ENCODE results near the gene OR10J1. TPM values are rescaled to one million over a fixed set of nuclear protein-coding genes. Genes with fewer than 3 reads are reported as not detected.
A peak's percentile ranks its signal among the peaks of the same experiment; 100 is the strongest.
"Not testable (repeated sequence)": the region's sequence is repeated elsewhere in the genome, so short reads cannot be mapped to it uniquely, and the experiment has no call there.

The OR10J1 gene, protein sequence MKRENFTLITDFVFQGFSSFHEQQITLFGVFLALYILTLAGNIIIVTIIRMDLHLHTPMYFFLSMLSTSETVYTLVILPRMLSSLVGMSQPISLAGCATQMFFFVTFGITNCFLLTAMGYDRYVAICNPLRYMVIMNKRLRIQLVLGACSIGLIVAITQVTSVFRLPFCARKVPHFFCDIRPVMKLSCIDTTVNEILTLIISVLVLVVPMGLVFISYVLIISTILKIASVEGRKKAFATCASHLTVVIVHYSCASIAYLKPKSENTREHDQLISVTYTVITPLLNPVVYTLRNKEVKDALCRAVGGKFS
- total RNA-seq = not detected in 2 replicates

- DNase-seq (ENCODE audit: low read depth in 2 of 2) = no peak
Observed at GRCh38 chr1:159439422-159439821, at the start of gene OR10J1. OR10J1 (plus strand) TSS chr1:159439722; CDS start chr1:159439792, 70 bp downstream.

GRCh38 chr1:159406821-159407220 is 32.7 kb upstream of the OR10J1 start:
- DNase-seq (ENCODE audit: low read depth in 2 of 2) = peak; percentile 13 to 60

GRCh38 chr1:159408862-159409400 is 30.6 kb upstream of the OR10J1 start:
- peak; percentile 68 to 92 for DNase-seq (ENCODE audit: low read depth in 2 of 2)

GRCh38 chr1:159421821-159422220 is 17.7 kb upstream of the OR10J1 start:
- no peak for DNase-seq (ENCODE audit: low read depth in 2 of 2)

DNA sequence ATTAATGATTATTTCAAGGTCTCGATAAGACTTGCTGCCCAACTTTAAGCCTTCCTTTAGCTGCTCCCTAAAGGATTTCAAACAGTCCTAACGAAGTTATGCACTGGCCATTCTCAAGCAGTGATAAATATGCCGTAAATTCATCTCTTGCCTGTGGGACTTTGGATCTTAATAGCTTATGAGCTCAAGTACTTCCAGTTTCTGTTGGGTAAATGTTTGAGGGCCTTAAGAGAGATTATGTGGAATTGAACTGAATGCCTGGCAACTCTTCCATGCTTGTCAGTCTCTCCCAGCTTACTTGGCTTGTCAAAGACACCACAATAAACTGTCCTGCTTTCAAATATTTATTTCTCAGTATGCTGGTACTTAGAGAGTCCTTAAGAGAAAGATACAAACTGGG is 11.0 kb upstream of the OR10J1 start:
- DNase-seq (ENCODE audit: low read depth in 2 of 2) = no peak

- DNase-seq (ENCODE audit: low read depth in 2 of 2) = peak in 1 of 2 donors; percentile 5
Observed at GRCh38 chr1:159429074-159429861, 10.3 kb upstream of the OR10J1 start.

DNA sequence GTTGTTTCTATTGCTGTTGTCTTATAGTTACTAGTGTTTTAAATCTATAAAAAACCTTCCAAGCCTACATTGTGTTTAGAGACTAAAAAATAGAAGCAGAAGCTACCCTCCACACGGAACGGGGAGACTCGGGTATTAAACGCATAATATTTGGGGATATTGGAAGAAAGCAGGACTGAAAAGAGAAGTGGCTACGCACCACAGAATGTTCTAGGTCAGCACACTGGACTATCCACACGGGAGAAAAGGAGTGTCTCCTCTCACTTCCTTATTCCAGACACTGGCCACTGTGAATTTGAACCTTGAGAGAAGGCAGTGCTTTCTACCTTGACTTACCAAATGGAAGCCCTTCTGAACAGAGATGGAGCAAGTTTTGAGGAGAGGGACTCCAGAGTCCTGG is 8.5 kb upstream of the OR10J1 start:
- DNase-seq (ENCODE audit: low read depth in 2 of 2) = no peak

DNA sequence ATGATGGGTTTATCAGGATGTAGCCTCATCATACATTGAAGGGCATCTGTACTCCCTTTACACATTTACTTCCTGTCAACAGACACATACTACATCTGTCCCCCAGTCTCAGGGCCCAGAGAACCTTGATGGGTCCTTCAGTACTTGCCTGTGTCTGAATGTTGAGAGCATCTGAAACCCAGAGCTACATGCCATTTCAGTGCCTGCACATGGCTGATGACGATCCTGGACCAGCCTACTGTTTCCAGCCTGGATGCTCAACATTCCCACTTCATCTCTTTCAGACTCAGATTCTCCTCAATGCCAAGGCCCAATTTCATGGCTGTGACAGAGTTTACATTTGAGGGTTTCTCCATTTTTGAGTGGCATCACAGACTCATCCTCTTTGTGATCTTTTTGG is 7.6 kb upstream of the OR10J1 start, which contains the start of gene OR10J4:
Gene OR10J4, plus strand, starts transcription at position 301 of the 400 bp plus-strand sequence.
- DNase-seq (ENCODE audit: low read depth in 2 of 2) = no peak

DNA sequence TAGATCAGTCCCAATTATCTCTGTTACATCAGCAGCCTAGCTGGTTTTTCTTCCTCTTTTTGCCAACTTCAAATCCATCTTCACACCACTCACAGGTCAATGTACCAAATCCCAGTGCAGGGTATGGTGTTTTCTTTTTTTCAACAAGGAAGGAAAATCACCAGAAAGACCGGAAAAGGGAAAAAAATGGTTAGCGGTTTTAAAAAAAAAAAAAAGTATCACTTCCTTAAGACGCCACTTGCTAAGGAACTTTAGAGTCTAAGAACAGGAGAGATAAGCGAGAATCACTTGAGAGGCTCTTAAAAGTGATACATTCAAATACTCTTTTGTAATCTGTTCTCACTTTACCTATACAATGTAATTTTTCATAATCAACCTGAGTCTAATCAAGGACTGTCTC is 3.1 kb upstream of the OR10J1 start:
- DNase-seq (ENCODE audit: low read depth in 2 of 2) = no peak

- DNase-seq (ENCODE audit: low read depth in 2 of 2) = no peak
Observed at GRCh38 chr1:159441360-159441759, 1.8 kb downstream of the OR10J1 start.

DNA sequence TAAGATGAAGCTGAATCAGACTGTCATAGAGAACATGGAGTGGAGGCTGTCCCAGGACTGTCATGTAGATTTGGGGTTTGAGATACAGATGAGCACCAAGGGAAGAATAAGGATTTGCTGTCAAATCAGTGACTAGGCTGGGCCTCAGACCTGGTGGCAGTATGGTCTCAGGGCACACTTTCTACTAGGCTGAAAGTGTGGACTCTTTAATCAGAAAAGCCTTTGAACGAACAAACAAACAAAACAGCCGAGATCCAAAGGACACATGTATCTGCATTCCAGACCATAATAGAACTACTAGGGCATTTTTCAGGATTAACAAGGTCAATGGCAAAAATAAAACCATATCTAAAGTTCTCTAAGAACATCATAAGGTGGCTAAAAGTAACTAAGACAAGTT is 2.9 kb downstream of the OR10J1 start:
- no peak for DNase-seq (ENCODE audit: low read depth in 2 of 2)

DNA sequence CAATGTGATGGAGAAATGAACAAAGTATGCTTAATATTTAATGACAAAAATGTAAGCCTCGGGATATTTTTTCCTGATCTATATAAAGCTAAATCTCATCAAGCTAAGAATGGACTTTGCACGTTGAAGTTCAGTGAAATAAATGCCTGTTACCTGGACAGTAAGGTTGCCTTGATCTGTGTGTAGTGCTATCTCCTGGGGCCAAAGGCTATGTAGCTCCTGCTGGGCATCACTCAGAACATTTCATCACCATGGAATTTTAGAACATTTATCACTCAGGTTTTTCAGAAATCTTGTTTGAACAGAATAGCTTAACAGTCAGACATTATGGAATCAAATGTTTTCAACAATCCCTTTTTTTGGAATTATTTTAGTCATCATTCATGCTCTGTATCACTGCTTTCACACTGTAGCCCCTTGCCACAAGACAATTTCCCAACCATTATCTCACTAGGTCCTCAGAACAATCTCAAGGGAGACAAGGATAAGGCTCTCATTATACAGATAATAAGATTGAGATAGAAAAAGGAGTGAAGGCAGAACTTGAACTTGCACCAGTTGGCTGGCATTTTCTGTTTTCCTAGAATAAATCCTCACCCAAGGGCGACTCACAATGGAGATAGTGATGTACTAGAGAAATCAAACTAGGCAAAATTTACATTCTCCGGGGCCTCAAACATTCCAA is 3.7 kb downstream of the OR10J1 start:
- DNase-seq (ENCODE audit: low read depth in 2 of 2) = no peak

DNA sequence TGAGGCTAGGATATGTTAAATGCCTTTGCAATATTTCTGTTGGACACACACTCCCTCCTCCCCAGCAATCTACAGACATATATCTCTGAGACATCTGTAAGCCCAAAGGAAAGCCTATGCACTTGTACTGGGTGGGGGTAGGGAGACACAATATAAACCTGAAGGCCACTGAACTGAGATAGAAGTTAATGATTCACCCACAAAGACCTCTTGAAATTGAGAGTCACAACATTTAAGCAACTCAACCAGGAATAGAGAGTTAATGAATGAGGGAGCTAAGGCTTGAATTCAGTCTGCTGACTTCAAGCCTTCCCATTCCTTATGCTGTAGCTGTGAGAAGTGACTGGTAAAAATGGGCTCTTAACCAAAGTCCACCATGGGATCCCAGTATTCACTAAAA is 5.0 kb downstream of the OR10J1 start:
- DNase-seq (ENCODE audit: low read depth in 2 of 2) = no peak

DNA sequence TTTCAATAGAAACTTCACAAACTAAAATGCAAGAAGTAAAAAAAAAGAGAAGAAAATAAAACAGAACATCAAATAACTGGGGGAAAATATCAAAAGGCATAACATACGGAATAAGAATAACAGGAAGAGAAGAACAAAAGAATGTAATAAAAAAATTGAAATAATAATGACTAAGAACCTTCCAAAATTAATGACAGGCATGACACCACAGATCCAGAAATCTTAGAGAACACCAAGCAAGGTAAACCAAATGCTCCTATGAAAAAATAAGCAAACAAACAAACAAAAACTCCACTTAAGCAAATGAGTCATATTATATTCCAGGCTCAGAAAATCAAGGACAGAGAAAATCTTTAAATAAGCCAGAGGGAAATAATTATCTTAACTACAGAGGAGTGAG is 8.7 kb downstream of the OR10J1 start:
- peak in 1 of 2 donors; percentile 10 for DNase-seq (ENCODE audit: low read depth in 2 of 2)

GRCh38 chr1:159449605-159450004 is 10.1 kb downstream of the OR10J1 start:
- DNase-seq (ENCODE audit: low read depth in 2 of 2) = not testable (repeated sequence)

- DNase-seq (ENCODE audit: low read depth in 2 of 2) = no peak
Observed at GRCh38 chr1:159459551-159459950, 20.0 kb downstream of the OR10J1 start.

- DNase-seq (ENCODE audit: low read depth in 2 of 2) = no peak
Observed at GRCh38 chr1:159465191-159465603, 25.7 kb downstream of the OR10J1 start.

DNA sequence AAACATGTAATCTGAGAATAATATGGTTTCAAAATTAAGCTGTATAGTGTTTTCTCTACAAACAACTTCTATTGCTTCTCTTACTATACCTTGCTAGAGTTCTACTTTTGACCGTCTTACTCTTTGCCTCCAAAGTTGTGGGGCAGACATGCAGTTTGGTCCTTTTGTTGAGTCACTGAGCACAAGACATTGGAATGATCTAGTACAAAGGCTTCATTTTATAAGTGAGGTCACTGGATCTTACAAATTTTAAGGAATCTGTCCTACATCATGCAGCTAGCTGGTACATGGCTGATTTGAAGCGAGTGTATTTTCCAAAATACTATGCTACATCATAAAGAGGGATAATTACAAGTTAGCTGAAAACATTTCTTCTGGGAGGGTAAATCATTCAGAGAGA is 28.8 kb downstream of the OR10J1 start:
- no peak for DNase-seq (ENCODE audit: low read depth in 2 of 2)

DNA sequence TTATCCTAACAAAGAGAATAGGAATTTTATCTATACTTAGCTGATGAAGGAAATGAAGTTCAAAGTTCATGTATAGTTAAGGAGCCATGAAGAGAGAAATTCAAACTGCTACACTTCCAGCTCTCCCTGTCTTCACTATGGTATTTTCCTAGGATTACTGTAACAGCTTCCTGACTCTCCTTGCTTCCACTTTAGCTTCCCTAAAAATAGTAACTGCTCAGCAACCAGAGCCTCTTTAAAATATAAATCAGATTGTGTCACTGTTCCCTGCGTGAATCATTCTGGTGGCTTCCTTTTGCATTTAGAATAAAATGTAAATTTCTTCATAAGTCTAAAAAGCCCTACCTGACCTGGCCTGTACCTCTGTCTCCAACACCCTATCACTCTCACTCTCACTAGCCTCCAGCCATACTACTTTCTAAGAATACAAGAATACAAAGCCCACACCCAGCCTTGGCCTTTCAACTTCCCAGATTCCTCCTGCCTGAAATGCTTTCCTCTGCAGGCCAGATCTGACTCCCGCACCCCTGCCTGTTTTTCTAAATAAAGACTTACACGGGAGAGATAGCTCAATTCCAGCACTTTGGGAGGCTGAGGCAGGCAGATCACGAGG is 30.5 kb downstream of the OR10J1 start:
- DNase-seq (ENCODE audit: low read depth in 2 of 2) = peak in 1 of 2 donors; percentile 24

DNA sequence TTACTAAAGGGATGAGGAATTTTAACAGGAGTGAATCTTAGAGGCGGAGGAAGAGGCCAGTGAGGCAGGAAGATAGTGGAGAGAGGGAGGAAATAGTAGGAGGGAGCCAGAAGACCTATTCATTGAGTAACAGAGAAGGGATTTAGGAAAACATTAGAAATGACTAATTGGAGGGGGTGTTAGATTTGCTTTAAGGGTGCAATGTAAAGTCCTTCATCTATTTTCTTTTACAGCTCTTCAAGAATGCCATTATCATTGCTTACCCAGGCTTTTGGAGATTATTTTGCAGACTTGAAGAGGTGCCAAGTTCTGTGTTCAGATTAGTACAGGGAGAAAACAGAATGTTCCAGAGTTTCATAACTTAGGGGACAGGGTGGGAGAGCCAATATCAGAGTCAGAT is 33.8 kb downstream of the OR10J1 start:
- peak in 1 of 2 donors; percentile 43 for DNase-seq (ENCODE audit: low read depth in 2 of 2)

DNA sequence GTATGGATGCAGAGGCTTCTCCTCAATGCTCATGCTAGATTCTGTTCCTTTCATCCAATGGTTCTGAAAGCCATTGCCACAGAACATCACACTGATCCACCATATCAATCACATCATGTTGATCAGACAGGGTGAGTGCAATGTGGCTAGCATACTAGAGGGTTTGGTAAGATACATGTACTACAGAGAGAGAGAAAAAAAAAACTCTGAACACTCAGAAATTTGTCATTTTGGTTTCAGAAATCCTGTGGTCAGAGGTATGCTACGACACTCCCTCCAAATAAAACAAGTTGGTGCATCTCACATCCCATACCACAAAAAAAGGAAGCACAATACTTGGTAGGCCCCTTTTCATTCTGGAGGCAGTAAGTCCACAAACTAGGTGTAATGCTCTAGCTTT is 35.4 kb downstream of the OR10J1 start:
- no peak for DNase-seq (ENCODE audit: low read depth in 2 of 2)

Measured in dermis microvascular lymphatic vessel endothelial cell (primary cell).